HG03565 (cell line): ENCODE data around the gene SHISAL1.

Source experiments
- ATAC-seq: cut with Tn5 transposase; IDR thresholded peaks from one replicate; pipeline ENCODE4 v1.9.1; 2021; ENCODE audit warnings: mild to moderate bottlenecking, moderate library complexity; ENCODE audit not compliant: unreplicated experiment

Gene SHISAL1

DNA sequence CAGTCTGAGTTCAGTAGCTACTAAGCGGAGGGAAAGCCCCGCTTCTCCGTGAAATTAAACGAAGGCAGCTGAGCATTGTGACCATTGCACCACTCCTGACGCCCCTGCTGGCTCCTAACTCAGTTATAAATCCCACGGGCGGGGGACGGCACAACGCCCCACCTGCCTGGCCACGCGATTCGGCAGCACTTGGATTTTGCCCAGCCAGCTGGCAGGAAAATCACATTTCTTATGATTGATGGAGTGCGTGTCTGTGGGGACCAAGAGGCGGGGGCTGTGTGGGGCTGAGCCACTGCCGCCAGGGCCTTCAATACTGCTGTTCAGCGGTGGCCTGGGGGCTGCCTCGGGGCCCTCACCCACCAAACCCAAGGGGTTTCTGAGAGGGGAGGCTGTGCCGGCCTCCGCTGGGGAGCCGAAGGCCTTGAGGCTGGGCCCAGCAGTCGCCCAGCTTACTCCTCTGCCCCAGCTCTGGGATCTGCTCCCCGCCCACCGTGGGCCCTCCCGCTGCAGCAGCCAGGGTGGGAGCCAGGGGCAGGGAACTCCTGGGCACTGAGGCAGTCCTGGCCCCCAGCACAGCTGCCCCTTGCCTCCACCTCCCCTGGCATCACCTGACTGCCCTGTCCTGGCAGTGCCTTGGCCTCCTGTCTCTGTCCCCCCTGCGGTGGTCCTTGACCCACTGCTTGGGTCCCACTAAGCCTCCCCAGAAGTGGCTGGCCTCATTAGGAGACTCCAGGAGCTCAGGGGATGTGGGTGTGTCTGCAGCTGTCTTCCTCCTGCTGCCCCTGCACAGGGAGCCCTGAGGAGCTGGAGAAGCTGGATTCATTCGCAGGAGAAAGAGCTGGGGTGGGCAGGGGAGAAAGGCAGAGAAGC, 30.7 kb downstream of the SHISAL1 start:
- ATAC-seq = no peak

DNA sequence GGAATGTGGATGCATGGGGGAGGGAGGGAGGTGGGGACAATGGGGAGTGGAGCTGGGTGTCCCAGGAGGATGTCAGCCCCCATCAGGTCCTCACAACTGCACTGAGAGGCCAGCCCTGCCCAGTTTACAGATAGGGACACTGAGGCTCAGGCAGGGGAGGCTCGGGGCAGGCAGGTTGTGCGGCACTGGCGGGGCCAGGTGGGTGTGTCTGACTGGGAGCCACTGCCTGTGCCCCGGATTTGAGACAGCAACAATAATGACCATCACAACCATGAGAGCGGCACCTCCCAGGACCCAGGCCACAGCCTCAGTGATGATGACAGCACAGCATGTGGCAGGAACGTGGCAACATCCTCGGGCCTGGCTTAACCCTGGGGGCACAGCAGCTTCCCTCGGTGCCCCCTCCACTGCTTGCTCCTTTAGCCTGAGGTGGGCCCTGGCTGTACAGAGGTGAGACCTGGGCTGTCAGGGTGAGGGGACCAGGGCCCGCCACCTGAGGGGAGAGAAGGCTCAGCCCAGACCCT, 32.0 kb downstream of the SHISAL1 start:
- no peak for ATAC-seq

DNA sequence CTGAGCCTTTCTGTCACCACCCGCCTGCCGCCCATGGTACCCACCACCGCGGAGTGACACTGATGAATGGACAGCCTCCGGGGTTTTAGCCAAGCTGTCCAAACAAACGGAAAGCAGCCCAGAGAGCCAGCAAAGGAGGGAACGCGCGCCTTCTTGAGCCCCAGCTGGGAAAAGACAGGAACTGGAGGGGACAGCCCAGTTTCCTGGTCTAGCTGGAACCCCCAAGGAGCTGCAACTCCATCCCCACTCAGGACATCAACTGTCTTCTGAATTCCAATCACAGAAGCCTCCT, 33.7 kb downstream of the SHISAL1 start:
- ATAC-seq = no peak

DNA sequence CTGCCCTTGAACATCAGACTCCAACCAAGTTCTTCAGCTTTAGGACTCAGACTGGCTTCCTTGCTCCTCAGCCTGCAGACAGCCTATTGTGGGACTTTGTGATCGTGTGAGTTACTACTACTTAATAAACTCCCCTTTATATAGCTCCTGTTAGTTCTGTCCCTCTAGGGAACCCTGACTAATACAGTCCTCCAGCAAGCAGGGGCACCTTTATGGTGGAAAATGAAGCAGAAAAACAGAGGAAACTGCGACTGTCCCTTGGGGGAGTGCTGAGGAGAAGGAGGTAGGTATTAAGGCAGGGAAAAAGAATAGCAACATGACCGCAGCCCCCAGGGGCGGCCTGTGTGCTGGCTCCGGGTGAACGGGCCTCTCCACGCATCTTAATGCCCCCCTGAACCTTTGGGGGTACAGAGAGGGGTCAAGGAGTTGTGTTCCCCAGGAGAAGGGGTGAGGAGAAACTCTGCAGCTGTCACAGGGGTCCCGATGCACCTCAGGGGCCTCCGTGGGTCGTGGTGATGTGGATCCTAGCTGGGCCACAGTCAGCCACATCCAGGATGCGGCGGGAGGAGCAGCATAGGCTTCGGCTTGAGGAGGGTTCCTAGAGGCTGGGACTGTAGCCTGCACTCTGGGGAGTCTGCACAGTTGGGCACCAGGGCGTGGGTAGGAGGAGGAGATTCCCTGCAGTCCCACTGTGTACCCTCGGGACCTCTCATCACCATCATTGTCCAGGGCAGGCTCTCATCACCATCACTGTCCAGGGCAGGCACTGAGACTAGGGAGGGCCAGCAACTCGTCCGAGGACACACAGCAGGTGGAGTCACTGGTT, 34.3 kb downstream of the SHISAL1 start:
- no peak for ATAC-seq

DNA sequence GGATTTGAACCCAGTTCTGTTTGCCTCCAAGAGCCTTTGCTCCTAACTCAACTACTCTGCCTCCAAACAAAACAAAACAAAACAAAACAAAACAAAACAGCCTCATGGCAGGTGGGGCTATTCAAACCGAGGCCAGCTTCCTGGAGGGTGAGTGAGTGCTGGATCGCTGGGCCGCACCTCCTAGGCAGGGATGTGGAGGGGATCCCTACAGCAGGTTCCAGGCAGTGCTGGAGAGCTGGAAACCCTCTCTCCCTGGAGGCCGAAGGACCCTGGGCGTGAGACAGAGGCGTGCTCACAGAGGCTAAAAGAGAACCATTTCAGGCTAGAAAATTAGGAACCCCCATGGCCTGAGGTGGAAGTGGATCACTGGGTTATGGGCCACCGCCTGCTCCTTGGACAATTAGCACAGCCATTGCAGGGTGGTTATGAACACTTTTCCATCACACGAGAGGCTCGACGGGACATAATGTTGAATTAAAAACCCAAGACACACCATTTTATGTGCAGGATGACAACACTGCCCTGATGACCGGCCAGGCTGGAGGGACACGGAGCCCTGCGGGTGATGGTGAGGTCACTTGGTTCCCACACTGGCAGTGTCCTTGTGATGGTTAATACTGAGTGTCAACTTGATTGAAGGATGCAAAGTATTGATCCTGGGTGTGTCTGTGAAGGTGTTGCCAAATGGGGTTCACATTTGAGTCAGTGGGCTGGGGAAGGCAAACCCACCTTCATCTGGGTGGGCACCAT, 35.2 kb downstream of the SHISAL1 start:
- no peak for ATAC-seq

DNA sequence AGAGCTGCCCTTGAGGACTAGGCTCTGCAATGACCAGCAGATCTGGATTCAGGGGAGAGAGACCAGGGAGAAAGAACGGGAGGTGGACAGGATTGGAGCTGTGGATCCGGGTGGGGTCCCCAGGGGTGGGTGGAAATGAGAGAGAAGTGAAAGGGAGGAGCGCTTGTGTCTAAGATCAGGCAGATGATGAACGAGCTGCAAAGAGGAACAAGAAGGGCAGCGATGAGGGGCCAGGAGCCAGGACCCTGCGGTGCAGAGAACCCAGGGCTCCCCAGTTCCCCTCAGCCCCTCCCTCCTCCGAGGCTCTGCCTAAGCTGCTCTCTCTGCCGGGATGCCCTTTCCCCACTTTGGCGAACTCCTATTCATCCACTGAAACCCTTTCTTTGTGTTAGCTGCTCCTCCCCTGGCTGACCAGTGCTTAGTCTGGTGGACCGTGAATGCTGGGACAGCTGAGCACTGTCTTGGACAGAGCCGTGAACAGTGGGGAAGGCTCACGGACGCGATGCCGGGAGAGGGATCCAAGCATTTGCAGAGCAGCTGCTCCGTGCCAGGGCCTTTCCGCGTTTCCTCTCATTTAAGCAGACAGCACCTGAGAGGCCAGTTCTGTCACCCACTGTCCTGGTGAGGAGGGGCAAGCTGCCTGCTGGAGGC, 35.9 kb downstream of the SHISAL1 start:
- ATAC-seq = no peak

DNA sequence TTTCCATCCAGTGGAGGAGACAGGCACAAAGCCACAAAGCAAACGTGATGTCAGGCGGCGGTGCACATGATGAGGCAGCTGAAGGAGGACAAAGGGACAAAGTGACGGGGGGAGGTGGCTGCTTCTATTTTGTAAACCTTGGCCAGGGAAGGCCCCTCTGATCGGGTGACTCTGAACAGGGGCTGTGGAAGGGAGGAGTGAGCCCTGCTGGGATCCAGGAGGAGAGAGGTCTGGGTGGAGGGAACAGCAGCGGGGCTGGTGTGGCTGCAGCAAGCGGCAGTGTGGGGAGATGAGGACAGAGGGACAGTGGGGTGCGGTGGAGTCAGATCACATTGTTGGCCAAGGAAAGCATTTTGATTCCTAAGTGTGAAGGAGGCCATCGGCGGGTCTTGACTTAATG, 36.7 kb downstream of the SHISAL1 start:
- no peak for ATAC-seq

DNA sequence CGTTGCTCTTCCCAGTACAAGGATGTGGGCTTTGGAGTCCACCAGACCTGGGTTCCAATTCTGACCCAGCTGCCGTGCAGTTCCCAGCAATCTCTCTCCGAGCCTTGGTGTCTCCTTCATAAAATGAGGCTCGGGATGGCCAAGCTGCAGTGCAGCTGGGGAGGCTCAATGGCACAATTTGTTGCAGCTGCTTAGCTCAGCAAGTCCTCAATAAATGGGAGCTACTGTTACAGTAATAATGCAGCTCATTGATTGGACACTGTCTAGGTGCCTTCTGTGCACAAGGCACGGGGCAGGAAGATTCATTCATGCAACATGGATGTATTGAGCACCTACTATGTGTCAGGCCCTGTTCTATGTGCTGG, 37.1 kb downstream of the SHISAL1 start:
- no peak for ATAC-seq

DNA sequence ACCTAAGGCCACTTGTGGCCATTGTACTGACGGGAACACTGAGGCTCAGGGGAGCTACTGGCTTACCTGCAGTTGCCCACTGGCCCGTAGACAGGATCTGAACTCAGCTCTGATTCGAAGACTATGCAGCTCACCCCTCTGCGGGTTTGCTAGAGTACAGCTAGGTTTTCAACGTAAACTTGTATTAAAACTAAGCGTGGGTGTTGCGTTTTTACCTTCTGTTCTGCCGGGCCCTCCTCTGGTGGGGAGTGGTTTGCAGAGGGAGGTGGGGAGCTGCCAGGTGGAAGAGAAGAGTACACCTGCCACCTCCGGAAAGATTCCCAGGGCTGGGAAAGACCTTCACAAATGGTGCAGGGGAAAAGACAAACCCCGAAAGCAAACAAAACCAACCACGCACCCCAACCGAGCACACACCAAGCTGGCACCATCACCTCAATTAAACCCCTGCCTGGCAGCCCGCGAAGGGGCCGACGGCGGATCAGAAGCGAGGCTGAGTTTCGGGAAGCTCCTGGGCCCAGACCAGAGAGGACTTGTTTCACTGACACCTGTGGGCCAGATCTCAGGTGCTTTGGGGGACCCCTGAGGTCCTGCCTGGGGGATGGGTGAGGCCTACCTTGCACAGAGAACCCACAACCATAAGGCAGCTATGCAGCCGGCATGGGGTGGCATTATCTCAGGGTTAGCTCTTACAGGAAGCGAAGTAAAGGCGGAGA, 37.7 kb downstream of the SHISAL1 start:
- no peak for ATAC-seq

DNA sequence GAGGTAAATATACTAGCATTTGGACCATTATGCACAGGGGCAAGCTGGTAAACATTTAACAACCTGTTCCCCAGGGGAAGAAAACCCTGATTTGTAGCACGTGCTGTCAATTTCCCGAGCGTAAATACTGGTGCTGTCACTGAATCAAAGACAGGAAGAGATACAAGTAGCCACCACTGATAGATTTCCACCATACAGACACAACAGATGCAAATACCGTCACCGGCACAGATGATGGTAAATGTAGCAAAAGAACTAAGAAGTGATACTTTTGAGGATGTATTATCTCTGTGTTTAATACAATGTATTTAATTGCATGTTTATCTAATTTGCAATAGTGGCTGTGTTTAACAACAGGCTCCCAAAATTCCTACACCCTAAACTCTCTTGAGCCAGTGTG, 39.6 kb downstream of the SHISAL1 start:
- ATAC-seq = no peak

DNA sequence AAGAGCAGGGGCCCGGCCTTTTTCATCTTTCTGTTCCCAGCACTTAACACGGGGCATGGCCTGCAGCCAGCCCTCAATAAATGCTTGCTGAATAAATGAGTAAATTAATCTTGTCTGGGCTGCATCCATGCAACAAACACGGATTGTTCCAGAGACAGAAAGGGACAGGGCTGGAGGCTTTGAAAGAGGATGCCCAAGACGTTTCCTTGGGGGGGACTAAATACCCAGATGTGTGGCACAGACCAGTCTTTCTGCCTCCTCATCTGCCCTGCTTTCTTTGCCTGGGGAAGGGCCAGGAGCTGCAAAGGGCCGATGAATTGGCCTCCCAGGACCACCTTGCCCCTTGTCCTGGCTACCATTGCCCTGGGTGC, 40.4 kb downstream of the SHISAL1 start:
- ATAC-seq = no peak

DNA sequence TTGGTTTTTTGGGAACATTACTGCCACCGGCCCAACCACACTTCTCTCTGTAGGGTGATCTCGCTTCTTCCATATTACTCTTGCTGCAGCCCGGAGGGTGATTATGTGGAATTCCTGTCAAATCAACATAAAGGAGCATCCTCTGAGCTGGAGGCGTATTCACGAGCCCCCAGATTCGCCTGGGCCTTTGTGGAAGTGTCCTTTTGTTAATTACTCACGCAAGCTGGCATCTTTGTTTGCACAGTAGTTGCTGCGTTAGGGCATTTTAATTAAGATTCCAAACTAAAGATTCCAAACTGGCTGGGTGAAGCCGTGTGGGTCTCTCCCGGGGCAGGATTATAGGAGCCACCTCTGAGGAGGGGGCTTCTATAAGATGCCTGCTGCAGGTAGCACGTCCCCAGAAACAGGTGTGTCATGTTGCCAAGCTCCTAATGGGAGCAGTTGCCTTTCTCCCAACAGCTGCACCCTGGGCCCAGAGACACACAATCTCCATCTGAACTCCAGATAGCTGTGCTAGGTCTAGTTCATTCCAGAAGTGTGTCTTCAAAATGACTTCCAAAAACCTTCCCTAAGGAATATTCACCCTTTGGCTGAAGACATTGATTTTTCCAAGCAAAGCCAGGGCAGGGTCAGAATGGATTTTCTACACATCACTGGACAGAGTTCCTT, 40.9 kb downstream of the SHISAL1 start:
- ATAC-seq = no peak

DNA sequence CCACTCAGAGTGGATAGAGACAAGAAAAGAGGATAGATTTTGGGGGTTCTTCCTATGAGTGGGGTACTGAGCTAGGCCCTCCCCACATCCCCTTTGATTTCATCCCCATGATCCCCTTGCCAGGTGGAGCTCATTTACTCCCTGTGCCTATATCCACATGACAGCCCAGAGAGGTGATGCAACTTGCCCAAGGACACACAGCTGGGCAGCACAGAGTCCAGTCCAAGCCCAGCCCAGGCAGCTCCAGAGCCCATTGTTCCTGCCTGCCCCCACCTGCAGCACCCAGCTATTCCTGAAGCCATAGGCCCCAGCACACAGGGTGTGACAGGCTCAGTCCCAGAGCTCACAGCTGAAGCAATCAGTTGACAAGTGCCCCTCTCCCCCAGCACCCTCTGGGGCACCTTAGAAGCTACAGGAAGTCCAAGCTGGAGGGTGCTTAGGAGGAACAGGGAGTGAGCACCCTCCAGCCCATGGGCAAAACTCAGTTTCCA, 41.7 kb downstream of the SHISAL1 start:
- no peak for ATAC-seq

DNA sequence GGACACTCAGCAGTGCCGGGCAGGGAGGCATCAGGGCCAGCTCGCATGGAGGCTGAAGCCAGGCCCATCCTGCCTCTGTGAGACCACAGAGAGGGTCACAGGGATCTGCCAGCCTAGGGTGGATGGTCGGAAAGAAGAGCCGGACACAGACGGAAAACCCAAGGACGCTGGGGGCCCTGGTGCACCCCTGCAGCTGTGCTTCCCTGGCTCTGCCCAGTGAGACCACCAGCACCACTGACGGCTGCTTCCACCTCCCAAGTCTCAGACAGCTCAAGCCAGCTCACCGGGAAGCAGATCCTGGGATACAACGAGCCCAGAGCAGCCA, 42.2 kb downstream of the SHISAL1 start:
- no peak for ATAC-seq

DNA sequence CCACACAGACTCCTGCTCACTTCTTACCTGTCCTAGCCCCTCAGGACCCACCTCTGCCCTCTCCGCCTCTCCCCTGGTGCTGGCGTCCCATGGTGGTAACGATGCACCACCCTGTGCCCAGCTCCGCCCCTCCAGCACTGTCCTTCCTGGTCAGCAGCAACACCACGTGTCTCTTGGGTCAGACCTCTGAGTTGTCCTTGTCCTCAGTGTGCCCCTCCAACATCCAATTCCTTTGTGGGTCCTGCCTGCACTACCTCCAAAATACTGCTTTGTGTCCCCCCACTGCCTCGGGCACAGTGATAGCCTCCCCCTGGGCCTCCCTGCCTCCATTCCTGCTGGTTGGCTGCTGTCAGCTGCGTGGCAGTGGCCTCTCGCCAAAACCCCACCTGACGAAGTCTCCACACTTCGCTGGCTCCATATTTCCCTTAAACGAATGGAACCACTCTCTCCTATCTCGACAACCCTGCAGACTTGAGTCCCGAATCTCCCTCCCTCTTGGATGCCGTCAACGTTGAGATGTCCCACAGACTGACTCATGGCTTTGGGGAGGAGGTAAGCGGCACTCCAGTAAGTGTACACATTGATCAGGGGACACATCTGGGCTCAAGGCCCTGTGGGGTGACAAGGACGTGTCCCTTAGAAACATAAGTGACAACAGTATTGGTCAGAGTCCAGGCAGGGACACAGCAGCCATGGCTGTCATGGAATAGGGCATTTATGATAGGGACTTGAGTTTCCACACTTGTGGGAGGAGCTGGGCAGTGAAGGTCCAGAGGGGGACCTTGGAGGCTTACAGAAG, 42.8 kb downstream of the SHISAL1 start:
- no peak for ATAC-seq

DNA sequence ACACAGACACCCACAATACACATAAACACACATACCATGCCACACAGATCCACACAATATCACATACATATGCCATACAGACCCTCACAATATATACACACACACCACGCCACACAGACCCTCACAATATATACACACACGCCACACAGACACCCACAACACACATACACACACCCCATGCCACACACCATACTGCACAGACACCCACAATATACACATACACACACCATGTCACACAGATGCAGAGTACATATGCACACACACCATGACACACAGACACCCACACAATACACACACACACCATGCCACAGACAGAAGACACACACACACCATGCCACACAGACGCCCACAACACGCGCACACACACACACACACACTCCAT, 43.6 kb downstream of the SHISAL1 start:
- no peak for ATAC-seq

DNA sequence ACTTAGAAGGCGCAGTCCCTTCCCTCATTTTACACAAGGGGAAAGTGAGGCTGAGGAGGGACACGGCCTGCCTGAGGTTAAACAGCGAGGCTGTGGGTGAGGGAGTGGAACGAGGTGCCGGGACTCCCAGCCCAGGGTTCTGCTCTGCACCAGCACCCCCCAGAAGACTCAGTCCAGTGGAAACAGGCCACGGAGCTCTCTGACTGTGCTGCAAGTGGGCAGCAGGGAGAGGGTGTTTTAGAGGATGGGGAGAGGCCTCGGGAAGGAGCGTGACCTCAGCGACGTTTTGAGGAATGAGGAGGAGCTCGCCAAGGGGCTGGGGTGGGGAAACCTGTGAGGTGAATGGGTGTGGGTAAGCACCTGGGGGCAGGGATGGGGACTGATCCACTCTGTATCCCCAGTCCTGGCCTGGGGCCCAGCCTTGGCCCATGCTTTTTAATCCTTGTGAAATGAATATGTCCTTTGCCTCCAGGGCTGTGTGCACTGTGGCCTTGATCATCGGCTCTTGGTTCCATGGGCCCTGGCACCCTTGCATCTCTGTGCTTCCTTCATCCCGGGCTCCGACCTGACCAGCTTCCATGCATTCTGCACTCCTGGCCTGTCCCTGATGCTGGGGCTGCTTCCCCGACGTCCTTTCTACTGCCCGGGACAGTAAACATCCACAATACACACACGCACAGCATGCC, 44.2 kb downstream of the SHISAL1 start:
- no peak for ATAC-seq

DNA sequence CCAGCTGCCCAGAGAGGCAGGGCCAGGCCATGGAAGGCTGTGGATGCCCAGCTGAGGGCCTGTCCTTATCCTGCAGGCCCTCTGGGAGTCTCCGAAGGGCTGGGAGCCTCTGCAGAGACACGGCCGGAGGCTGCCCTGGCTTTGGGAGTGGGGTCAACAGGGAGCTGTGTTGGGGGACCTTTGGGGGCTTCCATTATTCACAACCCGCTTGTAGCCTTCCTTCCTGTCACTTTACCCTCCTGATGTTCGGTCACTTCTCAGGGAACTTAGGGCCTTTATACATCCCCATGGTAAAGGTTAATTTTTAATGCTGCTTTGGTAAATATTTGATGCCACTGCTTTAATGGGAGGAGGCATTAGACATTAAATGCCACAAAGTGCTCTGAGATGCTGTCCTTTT, 44.9 kb downstream of the SHISAL1 start:
- no peak for ATAC-seq
